Measurements from ENCODE around the gene NAT16.

The NAT16 gene

DNA sequence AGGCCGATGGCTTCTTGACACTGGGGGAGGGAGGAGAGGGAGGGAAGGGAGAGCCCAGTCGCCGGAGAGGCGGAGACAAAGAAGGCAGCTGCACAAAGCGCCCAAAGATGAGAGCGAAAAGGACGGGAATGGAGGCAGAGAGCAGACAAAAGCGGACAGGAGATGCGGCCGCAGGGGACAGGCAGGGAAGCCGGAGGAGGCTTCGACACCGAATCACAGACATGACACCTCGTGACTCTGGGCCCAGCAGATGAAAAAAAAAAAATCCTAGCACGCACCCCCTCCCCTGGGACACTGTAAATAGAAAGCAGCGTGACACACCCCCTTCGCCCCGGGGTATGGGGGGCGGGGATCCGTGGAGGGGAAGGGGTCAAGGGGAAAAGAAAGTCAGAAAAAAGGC is 976 bp downstream of the NAT16 start:
- peaks cover 50% of the 10 kb centered on the region for H3K27me3 ChIP-seq (ENCODE audit: low read depth, low read length)
- H3K9me3 ChIP-seq (ENCODE audit: control insufficient read depth in 1 of 2, low read length in 2 of 2), result no peaks in the 10 kb centered on the region
- H3K4me1 ChIP-seq (ENCODE audit: control insufficient read depth in 1 of 2, insufficient read depth in 2 of 2, low read length in 2 of 2), result peaks cover 0 to 16% of the 10 kb centered on the region in 2 donors
- no peak overlapping the region for H3K4me3 ChIP-seq (ENCODE audit: low read depth in 1 of 2, low read length in 2 of 2)
- H3K36me3 ChIP-seq (ENCODE audit: control insufficient read depth in 1 of 2, insufficient read depth in 2 of 2, low read length in 2 of 2), result no peaks in the 10 kb centered on the region
- no peak overlapping the region for H3K27ac ChIP-seq (ENCODE audit: low read length)

DNA sequence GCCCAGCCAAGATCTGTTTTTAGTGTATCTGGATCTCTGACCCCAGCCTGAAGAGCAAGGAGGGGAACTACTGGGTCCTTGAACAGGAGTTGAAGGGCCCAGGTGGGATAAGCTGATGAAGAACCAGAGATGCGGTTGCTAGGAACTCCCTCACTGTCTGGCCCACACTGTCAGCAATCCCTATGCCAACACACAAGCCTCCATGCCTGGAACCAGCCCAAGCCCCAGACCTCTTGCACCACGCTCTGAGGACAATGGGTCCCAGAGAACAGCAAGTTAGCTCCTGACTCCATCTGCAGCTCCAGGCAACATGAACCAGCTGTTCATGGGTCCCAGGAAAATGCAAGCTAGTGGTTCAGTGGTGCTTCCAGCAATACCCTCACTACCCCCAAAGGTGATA is 2.4 kb downstream of the NAT16 start:
- H3K36me3 ChIP-seq (ENCODE audit: control insufficient read depth in 1 of 2, insufficient read depth in 2 of 2, low read length in 2 of 2), result no peaks in the 10 kb centered on the region
- no peak overlapping the region for H3K27ac ChIP-seq (ENCODE audit: low read length)
- H3K4me1 ChIP-seq (ENCODE audit: control insufficient read depth in 1 of 2, insufficient read depth in 2 of 2, low read length in 2 of 2), result peaks cover 0 to 25% of the 10 kb centered on the region in 2 donors
- H3K27me3 ChIP-seq (ENCODE audit: low read depth, low read length), result peaks cover 65% of the 10 kb centered on the region
- H3K9me3 ChIP-seq (ENCODE audit: control insufficient read depth in 1 of 2, low read length in 2 of 2), result no peaks in the 10 kb centered on the region
- no peak overlapping the region for H3K4me3 ChIP-seq (ENCODE audit: low read depth in 1 of 2, low read length in 2 of 2)

DNA sequence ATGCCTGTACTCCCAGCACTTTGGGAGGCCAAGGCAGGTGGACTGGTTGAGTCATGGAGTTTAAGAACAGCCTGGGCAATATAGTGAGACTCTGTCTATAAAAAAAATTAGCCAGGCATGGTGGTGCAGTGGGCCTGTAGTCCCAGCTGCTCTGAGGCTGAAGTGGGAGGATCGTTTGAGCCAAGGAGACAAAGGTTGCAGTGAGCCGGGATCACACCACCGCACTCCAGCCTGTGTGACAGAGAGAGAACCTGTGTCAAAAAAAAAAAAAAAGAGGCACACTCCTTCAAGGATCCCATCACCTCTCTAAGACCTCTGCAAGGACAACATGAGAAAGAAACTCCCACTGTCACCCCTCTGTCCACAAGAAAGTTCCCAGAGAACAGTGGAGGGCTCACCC is 4.4 kb downstream of the NAT16 start:
- Histone ChIP-seq H3K4me3 (ENCODE audit: low read depth in 1 of 2, low read length in 2 of 2) (no peak overlapping the region), H3K27me3 (ENCODE audit: low read depth, low read length) (peaks cover 81% of the 10 kb centered on the region), H3K4me1 (ENCODE audit: control insufficient read depth in 1 of 2, insufficient read depth in 2 of 2, low read length in 2 of 2) (peaks cover 0 to 34% of the 10 kb centered on the region in 2 donors), H3K9me3 (ENCODE audit: control insufficient read depth in 1 of 2, low read length in 2 of 2) (no peaks in the 10 kb centered on the region), H3K27ac (ENCODE audit: low read length) (no peak overlapping the region), H3K36me3 (ENCODE audit: control insufficient read depth in 1 of 2, insufficient read depth in 2 of 2, low read length in 2 of 2) (no peaks in the 10 kb centered on the region)

DNA sequence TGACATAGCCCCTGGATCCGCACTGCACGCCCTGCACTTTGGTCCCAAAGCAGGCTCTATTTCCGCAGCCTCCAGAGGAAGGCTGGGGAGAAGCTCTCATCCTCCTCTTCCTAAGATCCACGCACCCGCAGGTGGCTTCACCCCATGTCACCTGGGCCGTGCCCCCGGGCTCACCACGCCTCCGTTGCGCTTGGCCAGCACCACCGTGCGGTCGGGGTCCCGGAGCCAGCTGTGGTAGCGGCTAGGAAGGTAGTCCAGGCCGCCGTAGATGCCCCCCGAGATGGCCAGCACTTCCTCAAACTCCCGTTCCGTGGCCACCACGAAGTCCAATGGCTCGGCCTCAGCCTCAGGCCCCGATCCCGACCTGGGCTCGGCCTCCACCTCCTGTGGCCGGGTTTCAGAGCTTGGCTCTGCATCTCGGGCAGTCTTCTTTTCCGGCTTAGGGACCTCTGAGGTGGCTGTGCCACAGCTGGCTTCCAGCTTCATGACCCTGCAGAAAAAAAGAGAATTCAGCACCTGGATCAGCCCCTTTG is 5.7 kb downstream of the NAT16 start:
- Histone ChIP-seq H3K27ac (ENCODE audit: low read length) (no peak overlapping the region), H3K4me1 (ENCODE audit: control insufficient read depth in 1 of 2, insufficient read depth in 2 of 2, low read length in 2 of 2) (peaks cover 0 to 33% of the 10 kb centered on the region in 2 donors), H3K27me3 (ENCODE audit: low read depth, low read length) (peaks cover 83% of the 10 kb centered on the region), H3K36me3 (ENCODE audit: control insufficient read depth in 1 of 2, insufficient read depth in 2 of 2, low read length in 2 of 2) (no peaks in the 10 kb centered on the region), H3K9me3 (ENCODE audit: control insufficient read depth in 1 of 2, low read length in 2 of 2) (no peaks in the 10 kb centered on the region), H3K4me3 (ENCODE audit: low read depth in 1 of 2, low read length in 2 of 2) (no peak overlapping the region)

DNA sequence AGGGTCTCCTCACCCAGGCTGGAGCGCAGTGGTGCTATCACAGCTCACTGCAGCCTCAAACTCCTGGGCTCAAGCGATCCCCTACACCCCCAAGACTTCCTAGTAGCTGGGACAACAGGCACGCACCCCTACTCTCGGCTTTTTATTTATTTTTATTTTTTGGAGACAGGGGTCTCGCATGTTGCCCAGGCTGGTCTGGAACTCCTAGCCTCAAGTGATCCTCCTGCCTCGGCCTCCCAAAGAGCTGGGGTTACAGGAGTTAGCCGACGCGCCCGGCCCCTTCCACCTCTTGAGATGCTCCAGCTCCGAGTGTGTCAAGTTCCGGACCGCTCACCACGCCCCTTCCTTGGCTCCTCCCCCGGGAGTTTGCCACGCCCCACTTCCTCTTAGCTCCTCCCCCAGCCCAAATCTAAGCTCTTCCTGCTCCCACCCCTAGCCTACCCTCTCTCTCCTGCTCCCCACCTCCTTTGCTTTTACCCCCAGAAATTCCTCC is 6.3 kb downstream of the NAT16 start:
- Histone ChIP-seq H3K27ac (ENCODE audit: low read length) (no peak overlapping the region), H3K9me3 (ENCODE audit: control insufficient read depth in 1 of 2, low read length in 2 of 2) (no peaks in the 10 kb centered on the region), H3K4me3 (ENCODE audit: low read depth in 1 of 2, low read length in 2 of 2) (no peak overlapping the region), H3K27me3 (ENCODE audit: low read depth, low read length) (peaks cover 88% of the 10 kb centered on the region), H3K4me1 (ENCODE audit: control insufficient read depth in 1 of 2, insufficient read depth in 2 of 2, low read length in 2 of 2) (peaks cover 0 to 29% of the 10 kb centered on the region in 2 donors), H3K36me3 (ENCODE audit: control insufficient read depth in 1 of 2, insufficient read depth in 2 of 2, low read length in 2 of 2) (no peaks in the 10 kb centered on the region)

DNA sequence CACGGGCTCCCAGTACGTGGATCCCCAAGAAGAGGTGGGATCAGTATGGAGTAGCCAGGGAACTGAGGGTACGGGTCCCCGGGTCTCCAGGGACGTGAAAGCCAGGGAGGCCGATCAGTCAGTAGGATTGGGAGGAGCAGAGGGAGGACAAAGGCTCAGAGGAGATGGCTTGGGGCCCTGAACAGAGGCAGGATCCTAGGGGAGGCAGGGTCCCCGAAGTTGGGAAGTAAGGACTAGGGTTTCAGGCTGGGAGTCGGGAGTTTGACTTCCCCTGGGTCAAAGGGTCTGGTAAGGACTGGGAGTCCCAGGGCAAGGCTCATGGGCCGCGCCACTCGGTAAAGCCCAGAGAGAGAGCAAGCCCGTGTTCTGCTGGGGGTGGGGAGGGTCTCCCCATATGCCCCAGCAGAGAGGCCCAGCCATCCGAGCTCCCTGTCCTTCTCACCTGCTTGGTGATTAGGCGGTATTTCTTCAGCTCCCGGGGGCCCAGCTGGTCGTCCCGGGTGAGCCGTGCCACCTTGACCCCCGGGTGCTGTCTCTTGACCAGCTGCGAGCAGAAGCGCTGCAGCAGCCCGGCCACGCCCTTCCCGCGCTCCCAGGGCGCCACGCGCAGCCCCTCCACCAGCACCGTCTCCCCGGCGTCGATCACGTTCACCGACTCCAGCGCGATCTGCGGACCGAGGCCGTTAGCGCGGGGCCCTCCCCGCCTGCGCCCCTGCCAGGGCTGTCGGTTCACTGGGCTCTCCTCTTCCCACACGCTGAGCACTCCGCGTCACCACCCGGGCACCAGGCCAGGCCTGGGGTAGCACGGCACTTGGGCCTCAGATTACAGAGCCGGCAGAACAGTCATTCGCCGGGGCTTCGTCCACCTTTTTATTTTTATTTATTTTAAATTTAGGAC is 7.0 kb downstream of the NAT16 start:
- H3K4me1 ChIP-seq (ENCODE audit: control insufficient read depth in 1 of 2, insufficient read depth in 2 of 2, low read length in 2 of 2), result peaks cover 0 to 28% of the 10 kb centered on the region in 2 donors
- no peaks in the 10 kb centered on the region for H3K9me3 ChIP-seq (ENCODE audit: control insufficient read depth in 1 of 2, low read length in 2 of 2)
- H3K36me3 ChIP-seq (ENCODE audit: control insufficient read depth in 1 of 2, insufficient read depth in 2 of 2, low read length in 2 of 2), result no peaks in the 10 kb centered on the region
- H3K27me3 ChIP-seq (ENCODE audit: low read depth, low read length), result peaks cover 91% of the 10 kb centered on the region
- peak overlapping the region in 1 of 2 donors; percentile 35 for H3K4me3 ChIP-seq (ENCODE audit: low read depth in 1 of 2, low read length in 2 of 2)
- H3K27ac ChIP-seq (ENCODE audit: low read length), result no peak overlapping the region

DNA sequence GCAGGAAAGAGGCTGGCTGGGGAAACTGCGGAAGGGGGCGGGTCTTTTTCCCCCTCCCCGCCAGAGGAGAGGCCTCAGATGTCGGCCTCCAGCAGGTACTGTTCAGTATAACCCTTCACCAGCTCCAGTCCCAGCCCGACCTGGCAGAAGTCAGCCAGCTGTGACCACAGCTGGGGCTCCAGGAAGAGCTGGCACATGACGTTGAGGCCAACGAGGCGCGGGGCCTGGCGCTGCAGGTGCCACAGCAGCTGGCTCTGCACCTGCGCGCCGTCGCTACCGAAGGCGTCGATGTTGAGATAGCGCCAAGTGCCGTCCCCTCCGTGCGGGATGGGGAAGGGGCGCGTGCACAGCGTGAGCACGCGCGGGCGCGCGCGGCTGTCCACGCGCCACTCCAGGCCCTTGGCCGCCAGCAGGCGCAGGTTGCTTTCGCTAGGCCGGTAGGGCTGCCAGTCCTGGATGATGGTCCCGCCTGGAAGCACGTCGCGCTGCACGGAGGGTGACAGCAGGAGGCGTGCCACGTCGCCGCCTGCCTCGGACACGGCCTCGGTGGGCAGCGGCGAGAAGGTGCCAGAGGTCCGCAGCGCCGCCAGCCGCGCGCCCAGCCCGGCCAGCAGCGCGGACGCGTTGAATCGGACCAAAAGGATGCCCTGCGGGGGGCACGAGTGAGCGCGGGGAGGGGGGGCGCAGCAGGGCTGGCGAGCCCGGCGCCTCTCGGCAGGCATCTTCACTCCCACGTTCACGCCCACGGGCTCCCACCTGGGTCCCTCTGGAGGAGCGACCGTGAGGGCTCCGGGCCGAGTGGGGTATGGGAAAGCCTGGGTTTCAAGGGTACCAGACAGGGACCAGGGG is 7.9 kb downstream of the NAT16 start:
- peaks cover 89% of the 10 kb centered on the region for H3K27me3 ChIP-seq (ENCODE audit: low read depth, low read length)
- no peak overlapping the region for H3K27ac ChIP-seq (ENCODE audit: low read length)
- H3K36me3 ChIP-seq (ENCODE audit: control insufficient read depth in 1 of 2, insufficient read depth in 2 of 2, low read length in 2 of 2), result no peaks in the 10 kb centered on the region
- no peak overlapping the region for H3K4me3 ChIP-seq (ENCODE audit: low read depth in 1 of 2, low read length in 2 of 2)
- peaks cover 0 to 28% of the 10 kb centered on the region in 2 donors for H3K4me1 ChIP-seq (ENCODE audit: control insufficient read depth in 1 of 2, insufficient read depth in 2 of 2, low read length in 2 of 2)
- no peaks in the 10 kb centered on the region for H3K9me3 ChIP-seq (ENCODE audit: control insufficient read depth in 1 of 2, low read length in 2 of 2)

DNA sequence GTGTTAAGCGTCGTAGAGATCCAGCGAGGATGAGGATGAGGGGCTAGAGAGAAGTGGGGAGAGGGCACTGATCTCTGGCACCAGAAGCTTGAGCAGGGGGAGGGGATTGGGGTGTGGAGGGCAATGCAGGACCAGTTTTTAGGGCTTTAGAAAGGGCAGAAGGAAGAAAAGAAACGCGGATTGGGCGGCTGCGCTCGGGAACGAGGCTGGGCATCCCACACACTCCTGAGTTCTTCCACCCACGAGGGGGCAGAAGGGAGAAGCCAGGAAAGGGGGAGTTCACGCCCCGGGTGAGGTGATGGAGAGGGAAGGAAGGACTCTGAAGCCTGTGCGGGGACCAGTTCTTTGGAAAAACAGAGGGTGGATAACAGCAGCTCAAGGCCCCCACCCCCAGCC is 8.7 kb downstream of the NAT16 start:
- no peaks in the 10 kb centered on the region for H3K36me3 ChIP-seq (ENCODE audit: control insufficient read depth in 1 of 2, insufficient read depth in 2 of 2, low read length in 2 of 2)
- H3K27ac ChIP-seq (ENCODE audit: low read length), result no peak overlapping the region
- no peaks in the 10 kb centered on the region for H3K9me3 ChIP-seq (ENCODE audit: control insufficient read depth in 1 of 2, low read length in 2 of 2)
- H3K4me3 ChIP-seq (ENCODE audit: low read depth in 1 of 2, low read length in 2 of 2), result no peak overlapping the region
- peaks cover 0 to 31% of the 10 kb centered on the region in 2 donors for H3K4me1 ChIP-seq (ENCODE audit: control insufficient read depth in 1 of 2, insufficient read depth in 2 of 2, low read length in 2 of 2)
- H3K27me3 ChIP-seq (ENCODE audit: low read depth, low read length), result peaks cover 85% of the 10 kb centered on the region

DNA sequence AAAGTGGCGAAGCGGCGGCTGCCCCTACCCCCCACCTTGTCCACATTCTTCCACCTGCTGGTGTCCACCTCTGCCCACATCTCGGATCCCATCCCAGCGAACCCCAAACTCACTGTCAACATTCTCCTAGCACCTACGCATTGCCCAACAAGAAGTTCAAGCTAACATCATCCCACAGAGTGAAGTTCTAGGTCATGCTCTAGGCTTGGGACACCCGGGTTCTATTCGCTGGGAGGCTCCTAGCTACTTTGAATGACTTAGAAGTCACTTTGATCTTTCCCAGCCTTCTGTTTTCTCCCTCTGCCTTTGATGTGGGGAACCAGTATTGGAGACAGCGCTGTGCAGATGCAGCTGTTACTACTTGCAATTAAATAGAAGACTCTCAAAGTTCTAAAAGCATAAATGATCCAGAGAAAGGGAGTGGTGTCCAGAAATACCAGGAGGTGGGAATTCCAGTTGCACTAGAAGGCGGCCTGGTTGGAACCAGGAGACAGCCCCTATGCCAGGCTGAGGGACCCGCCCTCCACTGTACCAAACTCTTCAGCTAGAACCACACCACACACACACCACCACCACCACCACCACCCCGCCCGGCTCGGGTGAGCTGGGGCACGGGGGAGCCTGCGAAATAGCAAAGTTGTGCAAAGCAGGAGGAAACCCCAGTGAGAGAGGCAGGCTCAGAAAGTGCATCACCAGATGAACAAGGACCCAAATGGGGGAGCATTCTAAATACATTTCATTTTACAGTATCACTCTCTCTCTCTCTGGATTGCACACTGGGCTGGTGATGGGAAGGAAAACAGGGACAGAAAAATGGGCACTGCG is 9.3 kb downstream of the NAT16 start:
- Histone ChIP-seq H3K27me3 (ENCODE audit: low read depth, low read length) (peaks cover 86% of the 10 kb centered on the region), H3K27ac (ENCODE audit: low read length) (no peak overlapping the region), H3K9me3 (ENCODE audit: control insufficient read depth in 1 of 2, low read length in 2 of 2) (no peaks in the 10 kb centered on the region)

DNA sequence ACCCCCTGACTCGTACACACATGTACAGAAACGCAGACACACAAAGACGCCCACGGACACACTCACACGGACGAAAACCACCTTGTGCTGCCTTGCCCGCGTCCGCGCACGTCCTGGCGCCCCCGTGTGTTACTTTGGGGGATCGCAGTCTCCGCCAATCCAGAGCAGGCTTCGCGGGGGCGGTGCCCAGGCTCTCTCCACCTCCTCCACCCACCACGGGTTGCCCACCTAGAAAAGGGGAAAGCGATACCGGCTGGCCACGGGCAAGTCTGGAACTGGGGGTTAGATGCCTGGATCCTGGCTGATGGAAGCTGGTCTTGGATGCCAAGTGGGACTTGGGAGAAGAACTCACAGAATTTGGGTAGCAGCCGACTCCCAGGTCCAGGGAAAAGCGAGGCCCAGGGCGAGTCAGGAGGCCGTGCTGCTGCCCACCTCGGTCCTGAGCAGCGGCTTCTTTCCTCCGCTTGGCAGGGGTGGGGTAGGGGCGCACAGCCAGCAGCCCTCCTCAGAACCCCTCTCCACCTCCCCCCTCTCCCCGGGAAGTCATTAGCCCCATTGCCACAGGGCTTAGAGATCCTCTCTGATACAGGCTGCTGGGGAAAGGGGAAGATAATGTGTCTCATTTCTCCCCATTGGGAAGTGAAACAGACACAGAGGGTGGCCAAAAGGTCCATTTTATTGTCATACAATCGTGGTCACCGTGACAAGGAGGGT is 10.1 kb downstream of the NAT16 start:
- Histone ChIP-seq H3K4me1 (ENCODE audit: control insufficient read depth in 1 of 2, insufficient read depth in 2 of 2, low read length in 2 of 2) (peaks cover 4 to 46% of the 10 kb centered on the region in 2 donors), H3K4me3 (ENCODE audit: low read depth in 1 of 2, low read length in 2 of 2) (no peak overlapping the region), H3K9me3 (ENCODE audit: control insufficient read depth in 1 of 2, low read length in 2 of 2) (no peaks in the 10 kb centered on the region), H3K27me3 (ENCODE audit: low read depth, low read length) (peaks cover 83% of the 10 kb centered on the region), H3K27ac (ENCODE audit: low read length) (no peak overlapping the region), H3K36me3 (ENCODE audit: control insufficient read depth in 1 of 2, insufficient read depth in 2 of 2, low read length in 2 of 2) (no peaks in the 10 kb centered on the region)

More for the DNA sequence above, 9.3 kb downstream of the NAT16 start:
- no peaks in the 10 kb centered on the region for H3K36me3 ChIP-seq (ENCODE audit: control insufficient read depth in 1 of 2, insufficient read depth in 2 of 2, low read length in 2 of 2)
- peaks cover 2 to 37% of the 10 kb centered on the region in 2 donors for H3K4me1 ChIP-seq (ENCODE audit: control insufficient read depth in 1 of 2, insufficient read depth in 2 of 2, low read length in 2 of 2)
- H3K4me3 ChIP-seq (ENCODE audit: low read depth in 1 of 2, low read length in 2 of 2), result no peak overlapping the region

Data from muscle layer of duodenum (tissue), 2 donors.